GM19238 (cell line): ENCODE measurements around the gene GSG1L.

Experiments used
- DNase-seq: peaks from one replicate; pipeline ENCODE4 v3.0.0; 2011; ENCODE audit warnings: low spot score; ENCODE audit not compliant: insufficient read length

GSG1L gene

DNA sequence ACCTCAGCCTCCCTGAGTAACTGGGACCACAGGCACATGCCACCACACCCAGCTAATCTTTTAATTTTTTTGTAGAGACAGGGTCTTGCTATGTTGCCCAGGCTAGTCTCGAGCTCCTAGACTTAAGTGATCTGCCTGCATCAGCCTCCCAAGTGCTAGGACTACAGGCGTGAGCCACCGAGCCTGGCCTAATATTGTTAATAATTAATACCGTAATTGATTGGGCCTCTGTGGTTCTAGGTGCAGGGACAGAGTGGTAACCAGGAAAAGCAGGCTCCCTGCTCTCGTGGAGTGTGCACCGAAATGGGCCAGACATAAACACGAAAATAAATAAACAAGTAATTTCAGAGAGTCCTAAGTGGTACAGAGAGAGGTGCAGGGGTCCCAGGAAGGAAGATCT is 241.0 kb downstream of the GSG1L start:
- DNase-seq, result no peak

DNA sequence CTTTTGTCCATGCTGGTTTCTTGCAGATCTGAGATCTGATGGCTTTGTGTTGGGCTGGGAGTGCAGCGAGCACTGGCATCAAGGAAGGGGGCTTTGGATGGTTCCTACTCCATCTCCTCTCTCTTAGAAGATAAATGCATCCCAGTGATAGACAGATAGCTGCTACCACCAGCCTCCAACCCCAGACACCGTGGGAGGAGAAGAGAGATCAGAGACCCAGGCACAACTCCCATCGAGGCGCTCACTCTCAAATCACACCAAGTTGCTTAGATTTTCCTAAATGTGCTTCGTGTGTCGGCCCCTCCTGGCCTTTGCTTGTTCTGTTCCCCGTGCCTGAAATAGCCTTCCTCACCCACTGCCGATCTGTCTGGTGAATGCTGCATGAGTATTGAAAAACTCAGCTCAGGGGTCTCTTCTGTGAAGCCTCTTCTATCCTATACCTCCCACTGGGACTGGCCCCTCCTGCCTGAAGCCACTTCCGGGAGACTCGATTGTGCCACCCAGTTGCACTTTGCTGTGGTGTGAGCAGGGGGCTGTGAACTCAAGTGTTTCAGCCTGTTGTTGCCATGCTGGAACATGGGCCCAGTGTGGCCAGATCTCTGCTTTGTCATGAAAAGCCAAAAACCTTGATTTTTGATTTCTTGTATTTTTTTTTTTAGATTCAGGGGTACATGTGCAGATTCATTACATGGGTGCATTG is 242.7 kb downstream of the GSG1L start:
- DNase-seq, result no peak

DNA sequence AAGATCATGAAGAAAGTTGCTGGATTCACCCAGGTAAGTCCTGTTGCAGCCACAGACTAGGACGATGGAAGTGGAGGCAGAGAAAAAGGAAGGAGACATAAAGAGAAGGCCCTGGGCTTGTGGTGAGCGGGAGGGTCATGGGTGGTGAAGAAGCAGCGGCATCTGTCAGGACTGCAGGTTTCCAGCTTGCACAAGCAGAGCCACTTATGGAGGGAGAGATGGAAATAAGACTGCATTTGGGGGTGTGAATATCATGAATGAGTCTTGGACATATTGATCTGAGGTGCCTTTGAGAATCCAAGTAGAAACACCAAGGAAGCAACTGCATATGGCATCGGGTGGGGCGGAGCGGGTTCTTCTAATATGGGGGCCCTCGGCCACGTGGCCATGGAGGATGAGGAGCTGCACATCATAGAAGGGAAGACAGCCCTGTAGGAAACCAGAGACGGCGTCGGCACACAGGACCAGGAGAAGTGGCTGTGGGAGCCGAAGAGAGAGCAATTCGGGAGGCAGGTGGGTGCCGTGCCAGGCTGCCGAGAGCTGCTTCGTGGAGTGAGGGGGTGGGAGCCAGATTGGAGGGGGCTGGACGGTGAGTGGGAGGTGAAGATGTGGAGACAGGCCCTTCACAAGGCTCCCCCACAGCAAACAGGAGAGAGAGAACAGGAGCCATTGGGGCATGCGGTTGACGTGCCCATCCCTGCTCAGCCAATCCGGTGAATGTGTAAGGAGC is 243.5 kb downstream of the GSG1L start:
- no peak for DNase-seq

DNA sequence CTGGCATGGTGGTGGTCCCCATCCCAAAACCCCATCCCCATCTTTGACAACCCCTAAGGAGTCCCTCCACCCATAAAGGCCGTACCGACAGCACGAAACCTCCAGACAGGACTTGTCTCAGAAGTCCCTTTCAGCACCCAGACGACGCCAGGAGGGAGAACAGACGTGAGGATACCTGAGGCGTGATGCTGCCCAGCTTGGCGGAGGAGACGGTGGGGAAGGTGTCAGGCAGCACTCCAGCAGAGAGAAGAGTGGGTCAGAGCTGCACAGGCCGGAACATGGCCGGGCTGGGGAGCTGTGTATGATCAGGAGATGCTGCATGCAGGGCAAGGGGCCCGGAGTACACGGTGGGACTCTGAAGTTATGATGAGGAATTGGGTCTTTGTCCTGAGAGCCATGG is 244.2 kb downstream of the GSG1L start:
- no peak for DNase-seq

DNA sequence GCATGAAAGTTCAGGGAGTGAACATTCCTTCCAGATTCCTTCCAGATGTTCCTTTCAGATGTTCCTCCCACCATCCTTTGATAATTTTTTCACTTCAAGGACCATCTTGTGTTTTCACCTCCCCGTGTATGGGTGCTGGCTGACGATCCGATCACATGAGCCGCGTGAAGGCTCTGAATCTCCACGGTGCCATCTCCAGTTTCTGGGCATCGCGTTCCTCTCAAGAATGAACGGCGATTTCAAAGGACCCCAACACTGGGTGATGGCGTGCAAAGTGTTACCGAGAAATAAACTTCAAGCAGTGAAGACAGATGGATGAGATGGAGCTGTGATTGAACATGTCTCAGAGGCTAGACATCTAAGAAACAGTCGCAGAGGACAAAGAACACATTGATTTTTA is 245.3 kb downstream of the GSG1L start:
- DNase-seq, result no peak

DNA sequence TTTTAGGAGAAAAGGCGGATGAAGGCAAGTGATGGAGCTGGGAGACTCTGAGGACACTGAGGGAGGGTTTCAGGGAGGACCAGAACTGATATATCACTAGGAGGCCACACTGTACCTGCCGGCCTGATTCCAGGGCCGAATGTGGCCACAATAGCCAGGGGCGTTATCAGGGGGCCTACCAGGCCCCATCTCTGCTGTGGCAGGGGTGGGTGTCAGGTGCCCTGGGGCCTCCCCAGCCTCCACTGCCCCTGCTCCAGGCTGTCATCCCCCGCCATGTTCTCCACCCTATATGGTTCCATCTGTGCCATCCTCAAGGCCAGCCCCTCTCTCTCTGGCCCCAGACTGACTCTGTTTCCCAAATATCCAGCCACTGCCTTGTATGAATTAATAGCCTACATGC is 246.5 kb downstream of the GSG1L start:
- no peak for DNase-seq

DNA sequence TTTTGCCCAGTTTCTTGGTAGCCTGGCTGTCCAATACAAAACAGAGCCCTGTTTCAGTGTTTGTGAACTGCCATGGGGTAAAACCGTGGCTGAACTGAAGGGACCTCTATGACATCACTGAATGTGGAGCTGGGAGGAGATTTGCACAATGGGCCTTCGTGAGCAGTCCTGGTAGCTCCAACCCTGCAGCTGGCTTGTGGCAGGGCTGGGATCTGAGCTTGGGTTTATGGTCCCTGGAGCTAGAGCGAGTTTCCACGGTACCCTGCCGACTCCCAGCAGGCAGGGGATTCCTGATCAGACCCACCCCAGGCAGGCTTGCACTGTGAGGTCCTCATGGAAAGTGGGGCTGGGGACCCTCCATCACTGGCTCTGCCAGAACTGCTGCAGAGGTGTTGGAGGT is 247.0 kb downstream of the GSG1L start:
- DNase-seq, result no peak

DNA sequence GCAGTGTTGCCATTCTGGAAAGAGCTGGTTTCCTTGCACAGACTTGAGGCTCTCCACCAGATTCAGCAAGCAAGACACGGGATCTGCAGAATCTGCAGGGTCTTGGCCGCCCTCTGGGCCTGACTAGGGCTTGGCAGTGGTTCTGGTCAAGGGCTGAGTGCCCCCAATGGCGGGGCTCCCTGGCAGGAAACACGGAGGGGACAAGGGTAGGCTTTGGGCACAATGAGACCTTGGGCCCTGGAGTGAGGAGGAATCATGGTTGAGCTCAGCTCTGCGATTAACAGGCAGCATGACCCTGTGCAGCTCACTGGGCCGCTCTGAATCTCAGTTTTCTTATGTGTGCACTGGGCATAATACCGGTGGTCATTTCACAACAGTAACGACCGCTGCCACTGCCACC is 249.9 kb downstream of the GSG1L start:
- no peak for DNase-seq

DNA sequence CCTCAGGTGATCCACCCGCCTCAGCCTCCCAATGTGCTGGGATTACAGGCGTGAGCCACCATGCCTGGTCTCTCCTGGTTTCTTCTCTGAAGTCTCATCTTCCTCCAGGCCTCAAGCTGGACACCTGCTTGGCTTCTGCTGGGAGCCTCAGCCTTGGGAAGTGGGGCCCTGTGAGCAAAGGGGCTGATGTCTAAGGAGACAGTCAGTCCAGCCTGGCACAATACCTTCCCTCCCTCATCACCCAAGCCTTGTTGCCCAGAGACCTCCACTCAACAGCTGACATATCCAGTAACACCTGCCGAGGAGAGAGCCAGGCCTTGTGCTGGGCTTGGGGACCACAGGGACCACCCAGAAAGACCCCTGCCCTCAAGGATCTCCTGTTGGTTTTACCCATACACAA is 251.6 kb downstream of the GSG1L start:
- no peak for DNase-seq

DNA sequence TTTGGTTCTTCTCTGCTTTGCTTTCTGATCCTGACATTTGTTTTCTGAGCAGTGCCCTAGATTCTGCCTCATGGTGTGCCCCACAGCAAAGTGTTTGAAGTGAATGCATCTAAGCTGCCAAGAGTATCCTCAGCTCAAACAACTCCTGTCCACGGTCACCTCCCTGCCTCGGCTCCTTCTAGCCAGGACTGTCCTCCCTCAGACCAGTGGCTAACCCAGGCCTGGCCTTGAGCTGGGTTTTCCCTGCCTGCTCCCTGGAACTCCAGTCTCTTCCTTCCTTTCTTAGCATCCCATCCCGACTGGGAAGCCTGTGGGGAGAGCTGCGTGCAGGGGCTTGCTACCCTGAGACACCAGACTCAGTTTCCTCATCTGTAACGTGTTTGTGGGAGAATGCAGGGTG is 256.5 kb downstream of the GSG1L start:
- DNase-seq, result no peak

DNA sequence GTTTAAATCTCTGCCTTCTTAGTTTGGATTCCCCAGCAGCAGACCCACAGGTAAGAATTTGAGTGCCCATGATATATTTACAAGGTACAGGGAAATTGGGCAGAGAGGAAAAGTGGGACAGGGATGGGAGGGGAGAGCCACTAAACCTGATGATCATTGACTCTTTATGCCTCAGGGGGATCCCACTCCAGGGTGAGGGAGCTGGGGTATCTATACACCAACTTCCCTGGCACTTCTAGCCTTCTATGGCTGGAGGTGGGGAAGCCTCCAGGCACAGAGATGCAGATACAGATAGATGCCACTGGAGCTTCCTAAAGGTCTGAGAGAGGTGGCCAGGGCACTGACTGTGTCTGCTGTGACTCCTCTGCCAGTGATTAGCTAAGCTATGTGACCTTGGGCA is 257.1 kb downstream of the GSG1L start:
- no peak for DNase-seq

DNA sequence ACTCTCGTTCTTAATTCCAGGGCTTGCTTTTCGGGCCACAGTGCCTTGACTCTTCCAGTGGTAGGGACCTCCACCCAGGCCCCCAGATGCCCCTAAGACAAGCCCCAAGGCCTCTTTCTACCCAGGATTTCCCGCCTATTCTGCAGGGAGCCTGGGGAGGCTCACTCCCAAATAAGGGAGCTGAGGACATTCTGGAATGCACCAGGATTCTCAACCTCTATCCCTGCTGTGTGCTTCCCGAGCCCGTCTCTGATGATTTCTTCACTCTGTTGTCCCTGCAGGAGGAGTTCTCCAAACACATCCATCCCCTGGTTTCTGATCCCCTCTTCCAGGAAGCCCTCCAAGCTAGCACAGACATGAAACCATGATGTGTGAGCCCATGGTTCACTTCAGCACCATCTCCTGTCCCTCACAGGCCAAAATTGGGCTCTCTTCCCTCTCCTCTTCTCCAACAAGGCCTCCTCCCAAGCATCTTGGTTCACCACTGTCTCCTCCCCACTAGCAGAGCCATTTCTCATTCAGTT is 257.6 kb downstream of the GSG1L start:
- no peak for DNase-seq

DNA sequence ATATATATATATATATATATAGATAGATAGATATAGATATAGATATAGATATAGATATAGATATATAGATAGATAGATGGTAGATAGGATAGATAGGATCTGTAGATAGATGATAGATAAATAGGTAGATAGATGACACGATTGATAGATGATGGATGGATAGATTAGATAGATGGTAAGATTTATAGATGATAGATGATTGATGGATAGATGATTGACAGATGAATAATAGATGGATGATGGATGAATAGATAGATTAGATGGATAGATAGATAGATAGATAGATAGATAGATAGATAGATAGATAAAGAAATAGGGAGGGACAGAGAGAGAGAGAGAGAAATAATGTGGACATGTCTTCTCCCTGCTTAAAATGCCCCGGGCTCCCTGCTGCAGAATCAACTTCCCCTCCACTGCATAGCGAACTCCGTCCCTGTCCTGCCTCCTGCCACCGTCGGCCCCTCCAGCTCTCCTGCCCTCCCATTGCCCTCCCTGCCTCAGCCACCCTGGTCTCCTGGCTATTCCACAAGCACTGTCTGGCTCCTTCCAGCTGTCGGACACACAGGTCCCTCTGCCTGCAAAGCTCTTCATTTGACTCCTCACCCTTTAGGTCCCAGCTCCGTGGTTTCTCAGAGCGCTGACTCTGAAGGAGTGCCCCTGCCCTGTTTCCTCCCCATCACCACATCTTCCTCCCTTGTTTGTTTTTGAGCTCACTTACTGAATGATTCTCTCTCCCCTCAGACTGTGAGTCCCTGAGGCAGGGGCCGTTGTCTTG is 259.6 kb downstream of the GSG1L start:
- no peak for DNase-seq

DNA sequence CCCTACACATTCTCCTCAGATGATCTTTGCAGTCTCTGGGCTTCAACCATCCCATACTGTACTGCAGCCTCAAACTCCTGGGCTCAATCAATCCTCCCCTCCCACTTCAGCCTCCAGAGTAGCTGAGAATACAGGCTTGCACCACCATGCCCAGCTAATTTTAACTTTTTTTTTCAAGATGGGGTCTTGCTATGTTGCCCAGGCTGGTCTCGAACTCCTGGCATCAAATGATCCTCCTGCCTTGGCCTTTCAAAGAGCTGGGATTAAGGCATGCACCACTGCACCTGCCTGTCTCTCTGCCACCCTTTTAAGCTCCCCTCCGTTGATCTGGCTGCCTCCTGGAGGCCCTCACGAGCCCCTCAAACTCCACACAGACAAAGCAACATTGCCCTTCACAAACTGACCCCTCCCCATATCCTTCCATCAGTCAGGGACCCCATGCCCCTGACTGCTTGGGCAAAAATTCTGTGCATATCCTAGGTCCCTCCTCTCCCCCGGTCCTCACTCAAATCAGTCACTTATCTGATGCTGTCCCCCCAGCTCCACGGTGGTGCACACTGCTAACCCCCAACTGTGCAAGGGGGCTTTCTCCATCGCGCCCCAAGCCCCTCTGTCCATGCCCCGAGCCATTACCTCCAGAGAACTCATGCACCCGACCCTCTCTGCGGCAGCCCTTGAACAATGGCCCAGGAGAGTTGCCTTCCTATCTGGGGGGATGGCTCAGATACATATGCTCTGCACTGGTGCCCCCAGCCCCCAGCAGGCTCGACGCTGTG is 260.7 kb downstream of the GSG1L start:
- no peak for DNase-seq

DNA sequence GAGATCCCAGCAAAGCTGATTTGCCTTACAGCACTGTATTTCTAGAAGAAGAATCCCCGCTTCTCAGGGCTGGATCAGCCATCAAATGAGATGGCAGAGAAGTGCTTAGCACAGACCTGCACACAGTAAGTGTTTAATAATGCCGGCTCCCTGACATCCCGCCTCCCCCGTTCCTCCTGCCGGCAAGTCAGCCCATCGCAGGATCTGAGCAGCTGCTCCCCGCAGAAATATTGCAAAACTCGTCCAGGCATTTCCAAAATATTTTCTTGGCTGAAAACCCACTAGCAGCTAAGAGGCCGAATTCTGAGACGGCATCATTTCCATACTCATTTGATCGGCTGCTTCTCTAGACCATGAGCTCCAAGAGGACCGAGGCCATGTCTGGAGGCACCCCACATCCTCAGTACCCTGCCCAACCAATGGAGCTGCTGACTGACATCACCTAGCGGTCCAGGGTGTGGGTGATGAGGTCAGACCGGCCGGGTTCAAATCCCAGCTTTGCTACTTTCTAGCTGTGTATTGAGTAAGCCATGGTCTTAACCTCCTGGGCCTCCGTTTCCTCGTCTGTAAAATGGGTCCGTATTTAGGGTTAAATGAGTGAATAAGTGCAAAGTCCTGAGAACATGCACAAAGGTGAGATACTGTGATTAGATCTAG is 262.1 kb downstream of the GSG1L start:
- no peak for DNase-seq

DNA sequence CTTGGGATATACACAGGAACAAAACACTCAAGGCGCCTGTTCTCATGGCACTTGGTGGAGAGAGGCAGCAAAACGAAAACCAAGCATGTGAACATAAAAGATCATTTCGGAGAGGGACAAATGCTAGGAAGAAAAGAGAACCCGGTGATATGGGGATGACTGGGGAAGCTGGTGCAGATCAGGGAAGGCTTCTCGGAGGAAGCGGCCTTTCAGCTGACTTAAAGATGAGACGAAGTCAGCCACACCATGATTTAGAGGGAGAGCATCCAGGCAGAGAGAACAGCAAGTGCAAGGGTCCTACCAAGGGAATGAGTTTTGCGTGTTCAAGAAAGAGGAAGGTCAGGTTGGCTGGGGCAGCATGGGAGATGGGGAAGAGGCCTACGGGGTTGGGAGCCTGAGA is 262.7 kb downstream of the GSG1L start:
- DNase-seq, result no peak

DNA sequence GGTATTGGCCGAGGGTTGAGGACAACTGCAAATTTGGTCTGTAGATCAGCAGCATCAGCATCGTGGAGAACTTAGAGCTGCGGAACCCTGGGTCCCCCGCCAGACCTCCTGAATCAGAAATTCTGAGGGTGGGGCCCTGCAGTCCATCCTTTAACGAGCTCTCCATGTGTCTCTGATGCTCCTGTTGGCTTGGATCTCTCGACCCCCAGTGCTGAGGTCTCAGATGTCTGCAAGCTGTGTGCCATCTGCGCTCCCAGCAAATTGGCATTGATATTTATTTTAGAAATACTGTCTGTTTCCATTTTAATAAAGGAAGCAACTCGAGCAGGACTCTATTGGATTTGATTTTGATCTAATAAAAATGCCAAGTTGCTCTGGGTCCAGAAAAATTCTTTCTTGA is 263.6 kb downstream of the GSG1L start:
- no peak for DNase-seq

DNA sequence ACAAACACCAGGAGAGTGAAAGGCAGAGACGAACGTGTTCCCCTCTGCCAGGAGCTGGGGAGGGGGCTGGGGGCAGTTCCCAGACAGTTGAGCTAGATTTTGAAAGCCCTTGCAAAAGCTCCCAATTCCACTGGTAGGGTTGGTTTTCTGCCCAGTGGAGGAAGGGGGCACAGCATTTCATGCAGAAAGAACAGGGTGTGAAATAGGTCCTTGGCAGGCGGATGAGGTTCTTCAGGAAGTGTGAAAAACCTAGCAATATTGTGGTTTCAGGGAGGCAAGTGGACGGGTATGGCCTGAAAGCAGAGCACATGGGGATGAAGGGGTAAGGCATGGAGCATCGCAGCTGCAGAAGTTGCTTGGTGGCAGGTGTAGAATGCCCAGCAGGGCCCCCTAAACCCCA is 265.3 kb downstream of the GSG1L start:
- no peak for DNase-seq

DNA sequence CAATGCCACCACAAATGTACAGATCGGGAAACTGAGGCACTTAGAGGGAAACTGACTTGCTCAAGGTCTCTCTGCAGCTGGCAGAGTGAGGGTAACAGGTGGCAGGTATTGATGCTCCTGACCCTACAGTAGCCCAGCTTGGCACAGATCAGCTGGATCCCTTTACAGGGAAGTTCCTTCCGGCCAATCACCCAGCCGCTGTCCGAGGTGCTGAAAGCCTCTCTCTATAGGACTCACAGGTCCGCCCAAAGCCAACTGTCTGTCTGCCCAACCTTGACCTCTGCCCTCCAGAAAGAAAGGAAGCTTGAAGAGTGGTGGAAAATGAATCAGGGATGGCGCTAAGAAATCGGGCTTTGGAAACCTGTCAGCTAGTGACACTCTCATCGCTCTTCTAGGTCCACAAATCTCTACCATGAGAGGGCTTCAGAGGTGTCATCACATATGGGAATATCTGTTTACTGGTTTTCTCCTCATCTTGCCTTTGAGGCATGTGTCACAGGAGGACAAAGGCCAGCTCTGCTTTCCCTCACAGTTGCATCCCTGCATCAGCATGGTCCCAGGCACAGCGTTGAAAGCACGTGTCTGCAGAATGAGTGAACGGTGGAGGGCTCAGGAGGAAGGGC is 267.4 kb downstream of the GSG1L start:
- DNase-seq, result no peak

DNA sequence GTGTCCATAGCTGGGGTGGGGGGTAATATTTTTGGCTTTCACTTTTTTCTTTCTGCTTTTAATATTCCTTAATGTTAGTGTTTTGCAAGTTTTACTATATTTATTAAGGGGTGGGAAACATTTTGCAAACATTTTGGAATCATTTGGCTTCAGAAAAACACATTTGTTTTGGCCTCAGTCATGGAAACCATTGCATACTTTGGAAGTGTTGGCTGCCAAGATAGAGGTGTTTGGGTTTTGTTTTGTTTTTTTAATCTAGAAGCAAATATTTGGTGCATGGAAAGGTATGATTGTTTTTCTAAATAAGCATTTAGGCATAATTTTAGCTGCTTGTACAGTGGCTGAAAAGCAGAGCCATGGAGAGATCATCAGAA is 270.3 kb downstream of the GSG1L start:
- DNase-seq, result no peak
